ENCODE measurements around the gene ILDR2. TPM values are rescaled to one million over a fixed set of nuclear protein-coding genes. Genes with fewer than 3 reads are reported as not detected.

The ILDR2 gene
- total RNA-seq, 2 experiments from 2014 or later = 0.47 to 0.67 TPM

DNA sequence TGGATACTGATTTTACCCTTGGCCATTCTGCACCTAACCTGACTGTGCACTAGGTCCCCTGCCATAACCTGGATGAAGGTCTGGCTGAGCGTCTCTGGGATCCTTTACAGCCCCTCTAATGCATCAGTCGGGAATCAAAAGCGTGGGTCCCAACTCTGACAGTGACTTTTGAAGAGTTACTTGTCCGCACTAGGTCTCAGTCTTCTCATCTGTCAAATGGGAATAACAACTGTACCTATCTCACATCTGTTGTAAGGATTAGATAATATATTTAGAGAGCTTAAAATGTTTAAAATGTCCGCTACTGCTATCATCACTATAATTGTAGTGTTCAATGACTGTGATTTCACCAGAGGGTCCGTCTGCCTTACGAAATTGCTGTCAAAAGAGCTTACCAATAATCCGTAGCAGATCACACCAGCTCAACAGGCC is 100.0 kb downstream of the ILDR2 start:
- Histone ChIP-seq H3K27ac (ENCODE audit: low read depth in 1 of 2, low read length in 2 of 2) (peak overlapping the region in 1 of 2 donors; percentile 73), H3K36me3 (ENCODE audit: insufficient read depth, low read length) (no peaks in the 10 kb centered on the region), H3K27me3 (ENCODE audit: control insufficient read depth in 1 of 2, insufficient read depth in 2 of 2, low read length in 2 of 2) (no peaks in the 10 kb centered on the region), H3K4me1 (ENCODE audit: insufficient read depth, low read length) (peaks cover 27% of the 10 kb centered on the region), H3K9me3 (ENCODE audit: control insufficient read depth in 1 of 2, insufficient read depth in 1 of 2, low read length in 2 of 2) (no peaks in the 10 kb centered on the region), H3K4me3 (ENCODE audit: low read length) (peak overlapping the region; percentile 75)
- H3K27me3 Mint-ChIP-seq = no peaks in the 10 kb centered on the region
- H3K27ac Mint-ChIP-seq = peak overlapping the region; percentile 88
- intact Hi-C loops (cut with DNase I, micrococcal nuclease) = loop anchor here (5.0 kb wide), 4 partner anchors 38 to 1062 kb away; partner anchors contain the start of genes DCAF6 (in 1 of the 2), MPC2 (in 1 of the 2) and POGK (in 1 of the 2)
- no peaks in the 10 kb centered on the region for H3K9me3 Mint-ChIP-seq
- peaks cover 64% of the 10 kb centered on the region for H3K4me1 Mint-ChIP-seq (ENCODE audit: low read depth)
- ChIA-PET POLR2A (interaction anchor here (0.6 to 2.9 kb wide), 11 partner anchors 9 to 1061 kb away, joined by 3 to 60 read pairs (median 5); partner anchors contain the start of genes CD247, CREG1, DCAF6 and POGK), CTCF (interaction anchor here (1.5 to 2.6 kb wide), 2 partner anchors 35 to 36 kb away, joined by 8 to 14 read pairs; partner anchors contain the start of gene POGK)
- DNase-seq = peak in 1 of 14 experiments; percentile 21
- peaks cover 6% of the 10 kb centered on the region for H3K36me3 Mint-ChIP-seq (ENCODE audit: low read depth)
- ATAC-seq (ENCODE audit: poor library complexity) = no peak
- H3K4me3 Mint-ChIP-seq = peak overlapping the region; percentile 89
- TF ChIP-seq, protein P1, sequence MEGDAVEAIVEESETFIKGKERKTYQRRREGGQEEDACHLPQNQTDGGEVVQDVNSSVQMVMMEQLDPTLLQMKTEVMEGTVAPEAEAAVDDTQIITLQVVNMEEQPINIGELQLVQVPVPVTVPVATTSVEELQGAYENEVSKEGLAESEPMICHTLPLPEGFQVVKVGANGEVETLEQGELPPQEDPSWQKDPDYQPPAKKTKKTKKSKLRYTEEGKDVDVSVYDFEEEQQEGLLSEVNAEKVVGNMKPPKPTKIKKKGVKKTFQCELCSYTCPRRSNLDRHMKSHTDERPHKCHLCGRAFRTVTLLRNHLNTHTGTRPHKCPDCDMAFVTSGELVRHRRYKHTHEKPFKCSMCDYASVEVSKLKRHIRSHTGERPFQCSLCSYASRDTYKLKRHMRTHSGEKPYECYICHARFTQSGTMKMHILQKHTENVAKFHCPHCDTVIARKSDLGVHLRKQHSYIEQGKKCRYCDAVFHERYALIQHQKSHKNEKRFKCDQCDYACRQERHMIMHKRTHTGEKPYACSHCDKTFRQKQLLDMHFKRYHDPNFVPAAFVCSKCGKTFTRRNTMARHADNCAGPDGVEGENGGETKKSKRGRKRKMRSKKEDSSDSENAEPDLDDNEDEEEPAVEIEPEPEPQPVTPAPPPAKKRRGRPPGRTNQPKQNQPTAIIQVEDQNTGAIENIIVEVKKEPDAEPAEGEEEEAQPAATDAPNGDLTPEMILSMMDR (IDR thresholded peaks at IDR 0.05) = no peak

DNA sequence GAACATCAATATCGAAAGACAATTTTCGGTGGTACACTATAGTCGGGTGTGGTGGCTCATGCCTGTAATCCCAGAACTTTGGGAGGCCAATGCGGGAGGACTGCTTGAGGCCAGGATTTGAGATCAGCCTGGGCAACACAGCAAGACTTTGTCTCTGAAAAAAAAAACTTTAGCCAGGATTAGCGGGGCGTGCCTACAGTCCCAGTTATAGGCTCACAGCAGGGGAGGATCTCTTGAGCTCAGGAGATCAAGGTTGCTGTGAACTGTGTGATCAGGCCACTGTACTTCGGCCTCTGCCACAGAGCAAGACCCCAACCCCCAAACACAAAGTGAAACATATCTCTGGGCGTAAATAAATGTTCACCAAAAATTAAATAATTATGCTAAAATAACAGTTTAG is 100.9 kb downstream of the ILDR2 start:
- H3K4me1 ChIP-seq (ENCODE audit: insufficient read depth, low read length) = peaks cover 30% of the 10 kb centered on the region
- Mint-ChIP-seq H3K4me1 (ENCODE audit: low read depth) (peaks cover 72% of the 10 kb centered on the region), H3K4me3 (peak overlapping the region; percentile 58), H3K36me3 (ENCODE audit: low read depth) (peaks cover 14% of the 10 kb centered on the region), H3K27me3 (no peaks in the 10 kb centered on the region), H3K9me3 (no peaks in the 10 kb centered on the region), H3K27ac (no peak overlapping the region)
- ChIA-PET CTCF (no interaction called here), POLR2A (interaction anchor here (2.2 to 2.9 kb wide), 2 partner anchors 35 to 679 kb away, joined by 5 to 60 read pairs; partner anchors contain the start of genes CREG1 and POGK)
- H3K9me3 ChIP-seq (ENCODE audit: control insufficient read depth in 1 of 2, insufficient read depth in 1 of 2, low read length in 2 of 2) = no peaks in the 10 kb centered on the region
- H3K4me3 ChIP-seq (ENCODE audit: low read length) = no peak overlapping the region
- intact Hi-C loops (cut with DNase I, micrococcal nuclease) = no loop called here
- no peaks in the 10 kb centered on the region for H3K36me3 ChIP-seq (ENCODE audit: insufficient read depth, low read length)
- no peaks in the 10 kb centered on the region for H3K27me3 ChIP-seq (ENCODE audit: control insufficient read depth in 1 of 2, insufficient read depth in 2 of 2, low read length in 2 of 2)
- DNase-seq = no peak
- no peak for ATAC-seq (ENCODE audit: poor library complexity)
- TF ChIP-seq, protein P1 (IDR thresholded peaks at IDR 0.05) = no peak
- H3K27ac ChIP-seq (ENCODE audit: low read depth in 1 of 2, low read length in 2 of 2) = no peak overlapping the region

DNA sequence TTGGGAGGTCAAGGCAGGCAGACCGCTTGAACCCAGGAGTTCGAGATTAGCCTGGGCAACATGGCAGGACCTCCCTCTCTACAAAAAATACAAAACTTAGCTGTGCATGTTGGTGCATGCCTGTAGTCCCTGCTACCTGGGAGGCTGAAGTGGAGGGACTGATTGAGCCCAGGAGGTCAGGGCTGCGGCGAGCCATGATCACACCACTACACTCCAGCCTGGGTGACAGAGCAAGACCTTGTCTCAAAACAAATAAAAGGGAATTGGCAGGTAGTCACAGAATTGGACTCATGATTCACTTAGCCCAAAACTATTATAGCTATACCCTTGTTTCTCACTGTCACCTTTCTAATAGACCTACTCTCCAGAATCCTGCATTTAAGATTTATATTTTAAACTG is 104.8 kb downstream of the ILDR2 start:
- H3K36me3 ChIP-seq (ENCODE audit: insufficient read depth, low read length) = peaks cover 21% of the 10 kb centered on the region
- Mint-ChIP-seq H3K27ac (peak overlapping the region; percentile 39), H3K4me3 (no peak overlapping the region), H3K36me3 (ENCODE audit: low read depth) (peaks cover 41% of the 10 kb centered on the region), H3K27me3 (no peaks in the 10 kb centered on the region), H3K9me3 (no peaks in the 10 kb centered on the region), H3K4me1 (ENCODE audit: low read depth) (peaks cover 68% of the 10 kb centered on the region)
- H3K27ac ChIP-seq (ENCODE audit: low read depth in 1 of 2, low read length in 2 of 2) = no peak overlapping the region
- peaks cover 26% of the 10 kb centered on the region for H3K4me1 ChIP-seq (ENCODE audit: insufficient read depth, low read length)
- intact Hi-C loops (cut with DNase I, micrococcal nuclease) = no loop called here
- no peaks in the 10 kb centered on the region for H3K9me3 ChIP-seq (ENCODE audit: control insufficient read depth in 1 of 2, insufficient read depth in 1 of 2, low read length in 2 of 2)
- no peak overlapping the region for H3K4me3 ChIP-seq (ENCODE audit: low read length)
- TF ChIP-seq, protein P1 (IDR thresholded peaks at IDR 0.05) = no peak
- H3K27me3 ChIP-seq (ENCODE audit: control insufficient read depth in 1 of 2, insufficient read depth in 2 of 2, low read length in 2 of 2) = no peaks in the 10 kb centered on the region
- CTCF ChIA-PET = no interaction called here
- DNase-seq (no peak), ATAC-seq (ENCODE audit: poor library complexity) (no peak)
- POLR2A ChIA-PET = interaction anchor here (1.7 kb wide), 1 partner anchor 32 kb away, joined by 7 read pairs; the partner anchor contains the start of gene POGK

Measured in CD4-positive, alpha-beta T cell (primary cell).